IMR-90 (cell line): Measurements from ENCODE around the gene KRTAP5-1. TPM values are rescaled to one million over a fixed set of nuclear protein-coding genes. Genes with fewer than 3 reads are reported as not detected.

Experiments
- ATAC-seq: fragments of 200-7000 bp; cut with Tn5 transposase; 2 replicates; pipeline ENCODE4 v1.9.1; 2020; ENCODE audit warnings: low read depth, mild to moderate bottlenecking, moderate library complexity
- BruUV-seq: library from RNA; stranded (reverse); fragments of 400-500 nt; replicated peaks from 2 replicates; lab custom pipeline; 2021; lab: Mats Ljungman, UMichigan
- CTCF ChIA-PET: fragments of 300-600 bp; formaldehyde crosslinking; extraction: SDS; loops from one replicate; lab custom pipeline; 2021; ENCODE audit warnings: antibody characterized with exemption; lab: Yijun Ruan, JAX
- POLR2A ChIA-PET: fragments of 300-600 bp; sonication (Branson Sonifier 250); formaldehyde crosslinking; loops from one replicate; lab custom pipeline; 2022; ENCODE audit warnings: antibody characterized with exemption; ENCODE audit not compliant: unreplicated experiment; lab: Charles Lee
- DNase-seq: peaks from one replicate; pipeline ENCODE4 v3.0.0; 2013
- H2AFZ ChIP-seq: replicated peaks from 2 replicates; pipeline ENCODE3; 2013; ENCODE audit warnings: low read length, mild to moderate bottlenecking; ENCODE audit not compliant: poor library complexity
- H2AK5ac ChIP-seq: 2 replicates; pipeline ENCODE4 v1.6.1; 2013; ENCODE audit warnings: low read depth, low read length, inconsistent platforms
- H2AK9ac ChIP-seq: replicated peaks from 2 replicates; pipeline ENCODE3; 2013; ENCODE audit warnings: mild to moderate bottlenecking, low read depth, low read length, moderate library complexity; ENCODE audit not compliant: poor library complexity
- H2BK120ac ChIP-seq: 2 replicates; pipeline ENCODE4 v1.6.1; 2013; ENCODE audit warnings: low read depth, low read length, inconsistent platforms
- H2BK15ac ChIP-seq: 3 replicates; pipeline ENCODE4 v1.6.1; 2013; ENCODE audit warnings: low read depth, low read length, inconsistent platforms
- H2BK20ac ChIP-seq: 2 replicates; pipeline ENCODE4 v1.6.1; 2013; ENCODE audit warnings: low read depth, mild to moderate bottlenecking, inconsistent platforms, low read length, moderate library complexity
- H2BK5ac ChIP-seq: 2 replicates; pipeline ENCODE4 v1.6.1; 2013; ENCODE audit warnings: mild to moderate bottlenecking, low read depth, low read length, inconsistent platforms; ENCODE audit not compliant: poor library complexity, severe bottlenecking
- H3K14ac ChIP-seq: replicated peaks from 2 replicates; pipeline ENCODE4 v1.6.1; 2013; ENCODE audit warnings: low read depth, low read length, inconsistent platforms
- H3K18ac ChIP-seq: 2 replicates; pipeline ENCODE4 v1.6.1; 2013; ENCODE audit warnings: low read depth, low read length, control low read depth
- H3K23ac ChIP-seq: 2 replicates; pipeline ENCODE4 v1.6.1; 2013; ENCODE audit warnings: low read depth, low read length, inconsistent platforms
- H3K27ac ChIP-seq: 2 replicates; pipeline ENCODE4 v1.5.1; 2013; ENCODE audit warnings: mild to moderate bottlenecking, control low read depth, low read length; ENCODE audit not compliant: insufficient read depth
- H3K27me3 ChIP-seq: 2 replicates; pipeline ENCODE4 v1.6.1; 2013; ENCODE audit warnings: low read length; ENCODE audit not compliant: control insufficient read depth, insufficient read depth
- H3K36me3 ChIP-seq: 2 replicates; pipeline ENCODE4 v1.6.1; 2013; ENCODE audit warnings: low read length, mixed read lengths; ENCODE audit not compliant: control insufficient read depth, insufficient read depth
- H3K4ac ChIP-seq: 2 replicates; pipeline ENCODE4 v1.6.1; 2013; ENCODE audit warnings: low read depth, low read length, inconsistent platforms
- H3K4me1 ChIP-seq: 2 replicates; pipeline ENCODE4 v1.6.1; 2013; ENCODE audit warnings: low read length, mixed read lengths; ENCODE audit not compliant: control insufficient read depth, insufficient read depth
- H3K4me2 ChIP-seq: 2 replicates; pipeline ENCODE4 v1.6.1; 2013; ENCODE audit warnings: low read depth, mild to moderate bottlenecking, control low read depth, low read length, moderate library complexity
- H3K4me3 ChIP-seq: 2 replicates; pipeline ENCODE4 v1.5.1; 2013; ENCODE audit warnings: low read depth, mild to moderate bottlenecking, control low read depth, low read length, moderate library complexity; ENCODE audit not compliant: insufficient read depth
- H3K56ac ChIP-seq: 2 replicates; pipeline ENCODE4 v1.6.1; 2013; ENCODE audit warnings: low read length, inconsistent platforms; ENCODE audit not compliant: insufficient read depth; ENCODE audit errors: extremely low read depth
- H3K79me1 ChIP-seq, 2 experiments: 2 replicates each; pipeline ENCODE4 v1.6.1; 2013; ENCODE audit warnings: low read length in 2 of 2, inconsistent platforms in 1 of 2, low read depth in 1 of 2
- H3K9ac ChIP-seq: 2 replicates; pipeline ENCODE4 v1.6.1; 2013; ENCODE audit warnings: low read depth, low read length, control low read depth
- H3K9me1 ChIP-seq: 2 replicates; pipeline ENCODE4 v1.6.1; 2013; ENCODE audit warnings: low read length, inconsistent platforms; ENCODE audit not compliant: insufficient read depth
- H3K9me3 ChIP-seq: 2 replicates; pipeline ENCODE4 v1.6.1; 2013; ENCODE audit warnings: low read length; ENCODE audit not compliant: control insufficient read depth, insufficient read depth
- H4K20me1 ChIP-seq: 2 replicates; pipeline ENCODE4 v1.6.1; 2013; ENCODE audit warnings: low read length, inconsistent platforms; ENCODE audit not compliant: insufficient read depth
- H4K5ac ChIP-seq: 2 replicates; pipeline ENCODE4 v1.6.1; 2013; ENCODE audit warnings: mild to moderate bottlenecking, low read depth, low read length, control low read depth
- H4K8ac ChIP-seq, 2 experiments: 2 replicates each; pipeline ENCODE4 v1.6.1; 2013; ENCODE audit warnings: low read depth in 2 of 2, low read length in 2 of 2, control low read depth in 1 of 2, inconsistent platforms in 1 of 2
- H4K91ac ChIP-seq: 2 replicates; pipeline ENCODE4 v1.6.1; 2013; ENCODE audit warnings: low read depth, low read length, inconsistent platforms; ENCODE audit not compliant: insufficient read depth
- MAZ ChIP-seq: IDR thresholded peaks from 2 replicates; pipeline ENCODE4 v1.6.1; 2012; ENCODE audit warnings: low read depth, mild to moderate bottlenecking, low read length, improper control_type of control experiment, moderate library complexity, borderline replicate concordance
- POLR2A ChIP-seq: IDR thresholded peaks from 2 replicates; pipeline ENCODE4 v1.6.1; 2012; ENCODE audit warnings: mild to moderate bottlenecking, low read depth, low read length
- RAD21 ChIP-seq: IDR thresholded peaks from 2 replicates; pipeline ENCODE4 v1.6.1; 2012; ENCODE audit warnings: low read length, improper control_type of control experiment
- RFX5 ChIP-seq: IDR thresholded peaks from 2 replicates; pipeline ENCODE4 v1.8.0; 2012; ENCODE audit warnings: low read depth, mild to moderate bottlenecking, low read length, moderate library complexity
- SMC3 ChIP-seq: fragments of 150-350 bp; IDR thresholded peaks from 2 replicates; pipeline ENCODE4 v1.6.1; 2016; ENCODE audit warnings: low read depth, mild to moderate bottlenecking, antibody characterized with exemption, low read length, moderate library complexity
- WGBS, 2 experiments: methylation state at CpG; one replicate each; pipeline versions ENCODE4 v1.1.5 to v1.1.7; 2013; ENCODE audit warnings: missing lambda C conversion rate in 2 of 2; ENCODE audit not compliant: insufficient read length in 1 of 2; ENCODE audit errors: extremely low coverage in 2 of 2; 5-methylcytosine and 5-hydroxymethylcytosine counted together
- dilution Hi-C: fragments of 300-500 bp; cut with HindIII; formaldehyde crosslinking; loops from one replicate; pipeline ENCODE4 v1.14.3; 2018; ENCODE audit warnings: low sequenced_read_pairs; ENCODE audit not compliant: unreplicated experiment
- in situ Hi-C: fragments of 300-500 bp; cut with MboI; formaldehyde crosslinking; loops from 3 replicates; pipeline ENCODE4 v1.14.3; 2019; ENCODE audit warnings: low sequenced_read_pairs, inconsistent platforms, mixed read lengths
- intact Hi-C: fragments of 100-400 bp; cut with micrococcal nuclease; formaldehyde crosslinking; loops from 2 replicates; pipeline ENCODE4 v1.10.0; 2022
- polyA plus RNA-seq, 3 experiments: library from polyadenylated mRNA; depleted of rRNA; stranded (reverse); fragments of >200 nt; gene quantifications; 2 replicates each; pipeline ENCODE4 v1.2.3, GENCODE V29; 2012; ENCODE audit warnings: low replicate concordance in 1 of 3
- total RNA-seq: library from RNA; depleted of rRNA; stranded (reverse); fragments of >200 nt; gene quantifications from 2 replicates; pipeline ENCODE4 v1.2.3, GENCODE V29; 2012

Gene KRTAP5-1
- total and polyA plus RNA-seq, 2 of the 4 experiments (the other 2 are of a cell fraction): not detected

DNA sequence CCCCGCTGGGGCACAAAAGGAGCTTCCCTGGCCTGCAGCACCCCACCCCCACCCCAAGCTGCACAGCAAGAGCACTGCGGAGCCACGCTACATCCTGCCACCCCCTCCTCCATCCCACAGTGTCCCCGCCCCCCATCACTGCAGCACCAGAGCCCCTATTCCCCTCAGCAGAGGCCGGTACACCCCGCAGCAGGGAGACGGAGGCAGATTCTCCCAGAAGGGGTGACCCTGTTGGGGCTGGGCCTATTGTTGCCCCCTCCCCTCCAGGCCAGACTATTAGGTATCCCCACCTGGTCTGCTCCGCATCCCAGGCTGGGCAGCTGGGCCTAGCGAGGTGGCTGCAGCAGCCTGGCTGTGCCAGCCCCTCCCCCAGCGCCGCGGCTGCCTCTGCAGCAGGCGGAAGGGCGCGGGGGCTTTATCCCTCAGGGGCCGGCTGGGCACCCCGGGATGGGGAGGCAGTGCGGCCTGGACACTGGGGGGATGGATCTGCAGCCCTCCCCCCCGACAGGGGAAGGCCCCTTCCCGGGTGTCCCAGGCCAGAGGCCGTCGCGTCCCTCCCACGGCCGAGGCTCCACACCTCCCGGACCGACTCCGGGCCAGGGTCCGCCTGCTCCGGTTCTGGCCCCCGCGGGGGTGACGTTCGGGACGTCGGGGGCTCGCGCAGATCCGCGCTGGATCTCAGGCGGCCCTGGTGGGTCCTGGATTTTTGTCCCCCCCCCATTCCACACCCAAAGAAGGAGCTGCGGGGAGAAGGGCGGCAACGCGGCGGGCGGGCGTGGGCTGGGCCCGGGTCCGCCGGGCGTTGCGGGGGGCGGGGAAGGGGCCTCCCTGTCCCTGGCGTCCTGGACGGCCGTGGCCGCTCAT is 14.0 kb downstream of the KRTAP5-1 start:
- peak overlapping the region; percentile 57 for H3K9ac ChIP-seq
- POLR2A ChIA-PET: no interaction called here
- H2BK20ac ChIP-seq: no peak overlapping the region
- peak overlapping the region; percentile 94 for H2AK9ac ChIP-seq
- peak overlapping the region; percentile 39; the same call in 1 of the 2 replicates for H2AK5ac ChIP-seq
- no peak overlapping the region for H4K8ac ChIP-seq
- H3K27ac ChIP-seq: peak overlapping the region; percentile 15; the same call in 1 of the 2 replicates
- in situ Hi-C loops (no loop called here), dilution Hi-C loops (no loop called here), intact Hi-C loops (no loop called here)
- BruUV-seq: no TSS peak
- peaks cover 11 to 26% of the 10 kb centered on the region in 2 experiments; a peak in 2 of 4 replicates for H3K79me1 ChIP-seq
- H3K4me3 ChIP-seq: peak overlapping the region; percentile 58
- H3K36me3 ChIP-seq: no peaks in the 10 kb centered on the region
- H3K9me3 ChIP-seq: no peaks in the 10 kb centered on the region
- no peak overlapping the region for H2BK120ac ChIP-seq
- peaks cover 60% of the 10 kb centered on the region for H4K20me1 ChIP-seq
- DNase-seq: no peak
- peak overlapping the region; percentile 47; the same call in 1 of the 2 replicates for H4K91ac ChIP-seq
- H3K9me1 ChIP-seq: no peaks in the 10 kb centered on the region
- no peak overlapping the region for H2BK15ac ChIP-seq
- H2BK5ac ChIP-seq: no peak overlapping the region
- H4K5ac ChIP-seq: no peak overlapping the region
- H3K23ac ChIP-seq: no peak overlapping the region; the same call in 1 of the 2 replicates
- peaks cover 3% of the 10 kb centered on the region for H3K4me1 ChIP-seq
- peak overlapping the region; percentile 59 for H3K14ac ChIP-seq
- peak overlapping the region; percentile 93 for H3K4me2 ChIP-seq
- H3K4ac ChIP-seq: peak overlapping the region; percentile 65; the same call in 1 of the 2 replicates
- TF ChIP-seq SMC3 (no peak), POLR2A (no peak), MAZ (peak; percentile 5; the same call in 1 of the 2 replicates), RAD21 (no peak), RFX5 (no peak)
- peaks cover 21% of the 10 kb centered on the region for H3K27me3 ChIP-seq
- no peak overlapping the region for H3K18ac ChIP-seq
- H3K56ac ChIP-seq: no peak overlapping the region
- CTCF ChIA-PET: interaction anchor here (4.4 kb wide), 1 partner anchor 25 kb away, joined by 30 read pairs; no protein-coding TSS in a partner anchor
- peak; percentile 7 for ATAC-seq
- peak overlapping the region; percentile 85 for H2AFZ ChIP-seq
- 3% methylated on average over 10 of the region's 58 CpGs; no CpG with 5 or more reads in 1 of the 2 experiments for WGBS, 2 experiments
